Upper lobe of right lung (tissue), 1 donor: Measurements from ENCODE around the gene SRSF9. TPM values are rescaled to one million over a fixed set of nuclear protein-coding genes. Genes with fewer than 3 reads are reported as not detected.

Source experiments
- ATAC-seq: fragments of 200-7000 bp; cut with Tn5 transposase; one replicate; pipeline ENCODE4 v1.9.1; 2020; ENCODE audit warnings: mild to moderate bottlenecking, moderate library complexity
- DNase-seq: peaks from one replicate; pipeline ENCODE4 v3.0.0-alpha.2; 2020
- H3K27ac ChIP-seq: fragments of 200-600 bp; one replicate; pipeline ENCODE4 v1.8.0; 2022
- H3K27me3 ChIP-seq: fragments of 200-600 bp; one replicate; pipeline ENCODE4 v1.8.0; 2022; ENCODE audit warnings: mild to moderate bottlenecking
- H3K36me3 ChIP-seq: fragments of 200-600 bp; one replicate; pipeline ENCODE4 v1.8.0; 2022
- H3K4me1 ChIP-seq: fragments of 200-600 bp; one replicate; pipeline ENCODE4 v1.8.0; 2022
- H3K4me3 ChIP-seq: fragments of 200-600 bp; one replicate; pipeline ENCODE4 v1.8.0; 2022; ENCODE audit warnings: mild to moderate bottlenecking
- H3K9me3 ChIP-seq: fragments of 200-600 bp; one replicate; pipeline ENCODE4 v1.8.0; 2022
- intact Hi-C: fragments of 100-400 bp; cut with DNase I; formaldehyde crosslinking; loops from one replicate; pipeline ENCODE4 v1.11.0; 2022
- total RNA-seq: library from RNA; stranded (reverse); fragmentation: NEBNext Ultra II Directional; extraction: Animal tissue kit (Norgen Biotek cat#: 25700); gene quantifications from one replicate; pipeline ENCODE4 v1.2.1, GENCODE V29; 2021
- TF ChIP-seq, protein P1 (sequence below): fragments of 200-600 bp; IDR thresholded peaks from one replicate; pipeline ENCODE4 v1.8.0; 2022; ENCODE audit warnings: antibody characterized with exemption
- donor health status: DM: no; HTN: yes; CAD: no; lungs with severe emphysema.

SRSF9 gene
- total RNA-seq, 1 donor from 2014 or later: 116 TPM

DNA sequence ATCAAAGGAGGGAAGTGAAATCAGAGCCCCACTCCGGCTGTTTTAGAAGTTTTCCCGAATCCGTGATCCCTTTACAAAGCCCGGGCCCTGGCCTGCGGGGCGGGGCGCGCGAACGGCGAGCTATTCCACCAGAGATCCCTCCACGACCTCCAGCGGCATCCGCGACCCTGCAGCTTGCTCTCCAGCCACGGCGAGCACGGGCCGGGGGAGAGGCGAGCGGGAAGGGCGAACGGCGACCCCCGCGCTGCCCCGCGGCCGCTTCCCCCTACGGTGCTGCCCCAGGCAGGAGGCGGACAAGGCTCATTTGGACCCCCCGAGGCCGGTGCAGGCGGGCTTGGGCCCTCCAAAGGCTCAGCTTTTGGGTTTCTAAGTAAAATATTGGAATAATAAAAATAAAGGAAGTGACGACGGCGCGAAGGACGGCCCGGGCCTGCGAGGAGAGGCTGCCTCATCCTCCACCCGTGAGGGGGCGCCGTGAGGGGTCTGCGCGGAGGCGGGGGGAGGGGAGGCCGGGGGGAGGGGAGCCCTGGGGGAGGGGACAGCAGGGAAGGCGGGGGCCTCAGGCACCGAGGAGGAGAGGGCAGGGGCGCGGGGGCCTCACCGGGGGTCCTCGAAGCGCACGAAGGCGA, 613 bp downstream of the SRSF9 start:
- no peaks in the 10 kb centered on the region for H3K9me3 ChIP-seq
- H3K27ac ChIP-seq: peak overlapping the region; percentile 92
- DNase-seq (peak; percentile 74), ATAC-seq (peak; percentile 43)
- no peaks in the 10 kb centered on the region for H3K27me3 ChIP-seq
- intact Hi-C loops: no loop called here
- TF ChIP-seq, protein P1, sequence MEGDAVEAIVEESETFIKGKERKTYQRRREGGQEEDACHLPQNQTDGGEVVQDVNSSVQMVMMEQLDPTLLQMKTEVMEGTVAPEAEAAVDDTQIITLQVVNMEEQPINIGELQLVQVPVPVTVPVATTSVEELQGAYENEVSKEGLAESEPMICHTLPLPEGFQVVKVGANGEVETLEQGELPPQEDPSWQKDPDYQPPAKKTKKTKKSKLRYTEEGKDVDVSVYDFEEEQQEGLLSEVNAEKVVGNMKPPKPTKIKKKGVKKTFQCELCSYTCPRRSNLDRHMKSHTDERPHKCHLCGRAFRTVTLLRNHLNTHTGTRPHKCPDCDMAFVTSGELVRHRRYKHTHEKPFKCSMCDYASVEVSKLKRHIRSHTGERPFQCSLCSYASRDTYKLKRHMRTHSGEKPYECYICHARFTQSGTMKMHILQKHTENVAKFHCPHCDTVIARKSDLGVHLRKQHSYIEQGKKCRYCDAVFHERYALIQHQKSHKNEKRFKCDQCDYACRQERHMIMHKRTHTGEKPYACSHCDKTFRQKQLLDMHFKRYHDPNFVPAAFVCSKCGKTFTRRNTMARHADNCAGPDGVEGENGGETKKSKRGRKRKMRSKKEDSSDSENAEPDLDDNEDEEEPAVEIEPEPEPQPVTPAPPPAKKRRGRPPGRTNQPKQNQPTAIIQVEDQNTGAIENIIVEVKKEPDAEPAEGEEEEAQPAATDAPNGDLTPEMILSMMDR: no peak
- peaks cover 26% of the 10 kb centered on the region for H3K4me1 ChIP-seq
- H3K36me3 ChIP-seq: peaks cover 28% of the 10 kb centered on the region
- peak overlapping the region; percentile 65 for H3K4me3 ChIP-seq

DNA sequence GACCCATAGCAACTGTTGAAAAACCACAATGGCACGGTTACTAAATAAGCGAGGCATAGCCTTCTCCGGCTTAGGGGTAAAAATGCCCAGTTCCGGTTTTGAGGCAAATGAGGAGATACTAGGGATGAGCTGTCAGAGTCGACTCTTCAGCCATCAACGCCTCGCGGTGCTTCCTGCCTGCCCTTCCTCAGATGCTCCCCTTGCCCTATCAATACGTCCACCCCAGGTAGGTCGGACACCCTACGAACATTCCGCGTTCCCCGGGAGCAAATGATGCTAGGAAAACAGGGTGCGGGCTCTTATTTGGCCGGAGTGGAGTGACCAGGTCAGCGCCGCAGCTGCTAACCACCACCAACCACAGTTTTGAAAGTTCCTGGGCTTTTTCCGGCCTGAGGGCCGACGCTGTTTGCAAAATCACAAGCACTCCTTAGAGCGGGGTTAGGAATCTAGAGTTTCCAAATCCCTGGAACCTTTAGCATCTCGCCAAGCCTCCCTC, 1.2 kb downstream of the SRSF9 start:
- ATAC-seq (peak; percentile 40), DNase-seq (peak; percentile 70)
- H3K27me3 ChIP-seq: no peaks in the 10 kb centered on the region
- H3K4me3 ChIP-seq: peak overlapping the region; percentile 65
- intact Hi-C loops: no loop called here
- H3K36me3 ChIP-seq: peaks cover 34% of the 10 kb centered on the region
- TF ChIP-seq, protein P1: no peak
- no peaks in the 10 kb centered on the region for H3K9me3 ChIP-seq
- H3K4me1 ChIP-seq: peaks cover 26% of the 10 kb centered on the region
- H3K27ac ChIP-seq: peak overlapping the region; percentile 92

DNA sequence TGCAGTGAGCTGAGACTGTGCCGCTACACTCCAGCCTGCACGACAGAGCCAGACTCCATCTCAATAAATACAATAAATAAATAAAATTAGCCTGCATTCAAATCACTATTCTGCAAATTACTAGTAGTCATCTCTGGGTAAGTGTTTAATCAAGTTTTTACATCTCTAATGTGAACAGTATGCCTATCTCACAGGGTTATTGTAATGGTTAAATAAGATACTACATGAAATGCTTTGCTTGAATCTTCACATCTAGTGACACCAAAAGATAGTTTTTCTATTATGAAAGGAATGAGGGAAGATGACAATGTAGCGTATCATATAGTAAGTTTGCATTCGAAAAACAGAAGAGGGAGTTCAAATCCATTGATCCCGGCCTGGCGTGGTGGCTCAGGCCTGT, 2.1 kb downstream of the SRSF9 start:
- H3K4me3 ChIP-seq: no peak overlapping the region
- no peak overlapping the region for H3K27ac ChIP-seq
- intact Hi-C loops: no loop called here
- DNase-seq (no peak), ATAC-seq (no peak)
- H3K36me3 ChIP-seq: peaks cover 43% of the 10 kb centered on the region
- TF ChIP-seq, protein P1: no peak
- peaks cover 26% of the 10 kb centered on the region for H3K4me1 ChIP-seq
- H3K27me3 ChIP-seq: no peaks in the 10 kb centered on the region
- H3K9me3 ChIP-seq: no peaks in the 10 kb centered on the region

GRCh38 chr12:120466560-120467315, 2.8 kb downstream of the SRSF9 start:
- ATAC-seq: no peak
- Histone ChIP-seq H3K9me3 (no peaks in the 10 kb centered on the region), H3K4me1 (peaks cover 26% of the 10 kb centered on the region), H3K36me3 (peaks cover 50% of the 10 kb centered on the region), H3K27ac (no peak overlapping the region), H3K4me3 (no peak overlapping the region), H3K27me3 (no peaks in the 10 kb centered on the region)
- TF ChIP-seq, protein P1: peak; percentile 36
- intact Hi-C loops: no loop called here
- DNase-seq: no peak

- Histone ChIP-seq H3K9me3 (no peaks in the 10 kb centered on the region), H3K36me3 (peaks cover 60% of the 10 kb centered on the region), H3K4me1 (peaks cover 26% of the 10 kb centered on the region), H3K4me3 (no peak overlapping the region), H3K27me3 (no peaks in the 10 kb centered on the region), H3K27ac (no peak overlapping the region)
- TF ChIP-seq, protein P1: no peak
- DNase-seq (no peak), ATAC-seq (no peak)
- intact Hi-C loops: no loop called here
Observed at GRCh38 chr12:120465756-120466155, 3.8 kb downstream of the SRSF9 start.
